GM12878 (cell line): Measurements from ENCODE around the gene ZNF423. TPM values are rescaled to one million over a fixed set of nuclear protein-coding genes. Genes with fewer than 3 reads are reported as not detected.

ENCODE experiments used
- ATAC-seq: fragments of 200-7000 bp; cut with Tn5 transposase; 3 replicates; pipeline ENCODE4 v1.9.1; 2020; ENCODE audit warnings: mild to moderate bottlenecking, moderate library complexity
- BruUV-seq: library from RNA; stranded (reverse); fragments of 400-500 nt; replicated peaks from 2 replicates; lab custom pipeline; 2021; lab: Mats Ljungman, UMichigan
- CTCF ChIA-PET: fragments of 300-600 bp; sonication (Branson Sonifier 250); formaldehyde crosslinking; extraction: SDS; loops from one replicate; lab custom pipeline; 2021; ENCODE audit warnings: inconsistent platforms; lab: Yijun Ruan, JAX
- POLR2A ChIA-PET: fragments of 350-600 bp; formaldehyde crosslinking; extraction: SDS; loops from one replicate; lab custom pipeline; 2021; ENCODE audit warnings: inconsistent platforms; lab: Charles Lee
- RAD21 ChIA-PET: fragments of 300-600 bp; sonication (Branson Sonifier 250); formaldehyde crosslinking; loops from one replicate; lab custom pipeline; 2023; ENCODE audit warnings: antibody characterized with exemption; ENCODE audit not compliant: unreplicated experiment; lab: Charles Lee
- SMC1A ChIA-PET: fragments of 300-600 bp; sonication (Branson Sonifier 250); formaldehyde crosslinking; loops from one replicate; lab custom pipeline; 2023; ENCODE audit not compliant: unreplicated experiment, uncharacterized antibody; lab: Charles Lee
- DNase-seq: peaks from one replicate; pipeline ENCODE4 v3.0.0-alpha.2; 2011; ENCODE audit warnings: low read depth, low spot score
- FAIRE-seq: peaks from 3 replicates; lab custom pipeline; 2011; peaks lifted over from hg19 to GRCh38; lab: Jason Lieb, UNC
- H2AFZ ChIP-seq: 2 replicates; pipeline ENCODE4 v1.6.0; 2011; ENCODE audit warnings: low read depth, low read length, control low read depth; ENCODE audit not compliant: control insufficient read depth
- H3K27ac ChIP-seq: 2 replicates; pipeline ENCODE4 v1.5.1; 2011; ENCODE audit warnings: control low read depth; ENCODE audit not compliant: control insufficient read depth, insufficient read depth
- H3K27me3 ChIP-seq, 2 experiments: replicated peaks in 1 of 2; 2 replicates each; pipeline versions ENCODE4 v1.6.0 to v1.6.1; 2011; ENCODE audit warnings: low read length in 1 of 2; ENCODE audit not compliant: control insufficient read depth in 2 of 2, insufficient read depth in 2 of 2
- H3K36me3 ChIP-seq, 2 experiments: 2 replicates each; pipeline ENCODE4 v1.5.1; 2011; ENCODE audit warnings: low read length in 1 of 2; ENCODE audit not compliant: control insufficient read depth in 2 of 2, insufficient read depth in 2 of 2
- H3K4me1 ChIP-seq: 2 replicates; pipeline ENCODE4 v1.6.1; 2011; ENCODE audit warnings: mild to moderate bottlenecking, low read length, moderate library complexity, mixed read lengths; ENCODE audit not compliant: control insufficient read depth, insufficient read depth
- H3K4me2 ChIP-seq: 2 replicates; pipeline ENCODE4 v1.6.0; 2011; ENCODE audit warnings: control low read depth; ENCODE audit not compliant: control insufficient read depth, insufficient read depth
- H3K4me3 ChIP-seq: fragments of 200-600 bp; sonication (generic); 2 replicates; pipeline ENCODE4 v1.5.1; 2016
- H3K79me2 ChIP-seq: 2 replicates; pipeline ENCODE4 v1.6.0; 2011; ENCODE audit warnings: low read length; ENCODE audit not compliant: control insufficient read depth, insufficient read depth
- H3K9ac ChIP-seq: 2 replicates; pipeline ENCODE4 v1.8.0; 2011; ENCODE audit warnings: low read length, control low read depth, mixed read lengths; ENCODE audit not compliant: control insufficient read depth, insufficient read depth
- H3K9me3 ChIP-seq: replicated peaks from 3 replicates; pipeline ENCODE4 v1.5.1; 2011; ENCODE audit warnings: mild to moderate bottlenecking, low read length; ENCODE audit not compliant: control insufficient read depth, insufficient read depth
- H4K20me1 ChIP-seq: 2 replicates; pipeline ENCODE4 v1.6.0; 2011; ENCODE audit not compliant: control insufficient read depth, insufficient read depth
- BCL11A ChIP-seq: IDR thresholded peaks from 2 replicates; pipeline ENCODE4 v1.6.1; 2011; ENCODE audit warnings: low read depth, low read length
- BCL3 ChIP-seq: IDR thresholded peaks from 2 replicates; pipeline ENCODE4 v1.6.1; 2011; ENCODE audit warnings: borderline replicate concordance, low read depth, mild to moderate bottlenecking, moderate library complexity, low read length; ENCODE audit not compliant: insufficient read depth, poor library complexity, severe bottlenecking
- CHD2 ChIP-seq: IDR thresholded peaks from 2 replicates; pipeline ENCODE4 v1.6.1; 2011; ENCODE audit warnings: low read depth, low read length, improper control_type of control experiment, borderline replicate concordance
- CREB1 ChIP-seq: IDR thresholded peaks from 2 replicates; pipeline ENCODE4 v1.6.1; 2012; ENCODE audit warnings: low read depth, mild to moderate bottlenecking, inconsistent platforms
- EGR1 ChIP-seq, 2 experiments: IDR thresholded peaks; 1 replicate in 1 of 2; 2 replicates in 1 of 2; pipeline ENCODE4 v1.6.1; 2011 to 2012; ENCODE audit warnings: low read depth in 2 of 2, low read length in 2 of 2, borderline replicate concordance in 1 of 2, mild to moderate bottlenecking in 1 of 2, moderate library complexity in 1 of 2
- HSF1 ChIP-seq: fragments of 150-350 bp; IDR thresholded peaks from 2 replicates; pipeline ENCODE4 v1.6.1; 2014; ENCODE audit warnings: mild to moderate bottlenecking, low read depth, low read length
- MYC ChIP-seq: IDR thresholded peaks from 2 replicates; pipeline ENCODE4 v1.6.1; 2011; ENCODE audit warnings: mild to moderate bottlenecking, low read length, moderate library complexity, inconsistent platforms; ENCODE audit not compliant: insufficient read depth, insufficient replicate concordance, insufficient read length, severe bottlenecking
- NFYA ChIP-seq: IDR thresholded peaks from 2 replicates; pipeline ENCODE4 v1.6.1; 2011; ENCODE audit warnings: low read depth, mild to moderate bottlenecking, low read length, improper control_type of control experiment, borderline replicate concordance
- NKRF ChIP-seq: fragments of 450-650 bp; conservative IDR thresholded peaks from 2 replicates; pipeline ENCODE4 v1.6.1; 2017; ENCODE audit warnings: mild to moderate bottlenecking, moderate library complexity
- NR2F1 ChIP-seq: fragments of 450-650 bp; conservative IDR thresholded peaks from 2 replicates; pipeline ENCODE4 v1.6.1; 2017; ENCODE audit warnings: mild to moderate bottlenecking
- SMAD5 ChIP-seq: IDR thresholded peaks from 2 replicates; pipeline ENCODE4 v1.6.1; 2016; ENCODE audit warnings: antibody characterized with exemption, low read depth
- SUZ12 ChIP-seq: fragments of 200-600 bp; sonication (generic); IDR thresholded peaks from one replicate; pipeline ENCODE4 v1.6.1; 2018; ENCODE audit warnings: antibody characterized with exemption, mild to moderate bottlenecking; ENCODE audit not compliant: unreplicated experiment
- WGBS: methylation state at CpG from one replicate; pipeline ENCODE4 v1.1.6; 2016; ENCODE audit warnings: low lambda C conversion rate; ENCODE audit not compliant: insufficient replicate concordance, insufficient coverage; ENCODE audit errors: missing lambda C conversion rate; 5-methylcytosine and 5-hydroxymethylcytosine counted together
- in situ Hi-C: fragments of 300-500 bp; cut with MboI; formaldehyde crosslinking; loops from 9 replicates; pipeline ENCODE4 v1.14.3; 2018; ENCODE audit warnings: mixed read lengths
- intact Hi-C: fragments of 100-400 bp; cut with micrococcal nuclease; formaldehyde crosslinking; loops from one replicate; pipeline ENCODE4 v1.14.2; 2022; ENCODE audit not compliant: unreplicated experiment
- polyA plus RNA-seq, 11 experiments: library from polyadenylated mRNA; depleted of rRNA in 4 of 11; unstranded in 6 of 11; stranded (reverse) in 5 of 11; fragments of >200 nt; fragmentation: Nextera tagmentation in 4 of 11; fragmentation: Illumina TruSeq in 1 of 11; extraction: Ambion mirVana in 4 of 11; extraction: Trizol in 1 of 11; gene quantifications; 1 replicate in 1 of 11; 2 replicates in 10 of 11; pipeline versions ENCODE4 v1.2.1 to v1.2.3, GENCODE V29; 2011 to 2016; ENCODE audit warnings: inconsistent platforms in 2 of 11, missing spikeins in 2 of 11, low read depth in 1 of 11
- total RNA-seq, 4 experiments: library from RNA; depleted of rRNA in 3 of 4; stranded (reverse); fragments of >200 nt in 3 of 4; fragmentation: Illumina TruSeq in 1 of 4; extraction: Trizol in 1 of 4; gene quantifications; 2 replicates each; pipeline versions ENCODE4 v1.2.1 to v1.2.3, GENCODE V29; 2013 to 2021

ZNF423 gene
- total and polyA plus RNA-seq, 10 of the 15 experiments (the other 5 are each of a cell fraction or from before 2014, with no cell fraction given), result 0.03 to 0.64 (median 0.10) TPM

GRCh38 chr16:49904348-49905062 is 48.6 kb upstream of the ZNF423 start:
- Histone ChIP-seq H3K9me3 (no peaks in the 10 kb centered on the region), H3K4me2 (no peak overlapping the region), H2AFZ (no peak overlapping the region), H4K20me1 (no peaks in the 10 kb centered on the region), H3K79me2 (no peaks in the 10 kb centered on the region), H3K36me3 (no peaks in the 10 kb centered on the region), H3K27me3 (no peaks in the 10 kb centered on the region; a peak in 2 of 4 replicates), H3K9ac (no peak overlapping the region), H3K4me1 (no peaks in the 10 kb centered on the region)
- ChIA-PET SMC1A (no interaction called here), CTCF (interaction anchor here (1.4 kb wide), 1 partner anchor 23 kb away, joined by 4 read pairs; no protein-coding TSS in a partner anchor), RAD21 (no interaction called here), POLR2A (no interaction called here)
- DNase-seq, result no peak
- no TSS peak for BruUV-seq
- in situ Hi-C loops, result no loop called here
- no peak for FAIRE-seq
- TF ChIP-seq CREB1 (no peak), SMAD5 (no peak), MYC (no peak), NR2F1 (no peak), NFYA (no peak)
- TF ChIP-seq, all 136 proteins: peak for 0
- Histone ChIP-seq H3K4me3 (no peak overlapping the region), H3K27ac (no peak overlapping the region)
- 24% methylated on average over 9 of the region's 9 CpGs for WGBS
- ATAC-seq, result no peak
- intact Hi-C loops, result no loop called here

- ChIA-PET CTCF (no interaction called here), RAD21 (no interaction called here), SMC1A (no interaction called here), POLR2A (no interaction called here)
- Histone ChIP-seq H2AFZ (no peak overlapping the region), H3K27me3 (peaks cover 0 to 4% of the 10 kb centered on the region in 2 experiments; a peak in 2 of 4 replicates), H3K9ac (no peak overlapping the region), H3K4me3 (no peak overlapping the region), H3K4me2 (no peak overlapping the region), H3K9me3 (no peaks in the 10 kb centered on the region), H3K4me1 (no peaks in the 10 kb centered on the region), H4K20me1 (no peaks in the 10 kb centered on the region), H3K27ac (no peak overlapping the region), H3K79me2 (no peaks in the 10 kb centered on the region), H3K36me3 (no peaks in the 10 kb centered on the region)
- ATAC-seq (no peak), DNase-seq (no peak), FAIRE-seq (no peak)
- intact Hi-C loops (no loop called here), in situ Hi-C loops (no loop called here)
- WGBS, result 20% methylated on average over 5 of the region's 5 CpGs
- no TSS peak for BruUV-seq
- TF ChIP-seq CHD2 (no peak), NKRF (no peak), EGR1 (IDR thresholded peaks at IDR 0.05; ENCODE audit: borderline replicate concordance in 1 of 2, low read depth in 2 of 2, low read length in 2 of 2) (no peak), BCL11A (no peak), BCL3 (no peak), SUZ12 (no peak), HSF1 (no peak)
Observed at GRCh38 chr16:49902908-49903307, 47.0 kb upstream of the ZNF423 start.
